ENCODE results near the gene PCDH17.

The PCDH17 gene

DNA sequence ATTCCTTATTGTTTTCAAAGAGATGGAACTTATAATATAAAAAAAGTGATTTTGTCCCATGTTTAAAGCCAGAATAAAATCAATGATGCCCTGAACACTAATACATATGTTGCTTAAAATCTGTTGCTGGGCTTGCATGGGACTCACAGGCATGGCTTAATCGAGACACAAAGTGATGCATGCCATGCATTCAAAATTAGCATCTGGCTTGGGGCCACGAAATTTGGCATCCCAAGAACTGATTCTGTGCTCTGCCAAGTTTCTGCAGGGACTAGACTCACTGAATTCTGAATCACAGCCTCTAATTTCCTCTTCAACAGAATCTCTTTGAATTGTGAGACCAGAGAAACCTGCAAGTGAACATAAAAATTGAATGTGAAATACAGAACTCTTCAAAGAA lies 109.2 kb downstream of the PCDH17 start:
- DNase-seq: no peak

DNA sequence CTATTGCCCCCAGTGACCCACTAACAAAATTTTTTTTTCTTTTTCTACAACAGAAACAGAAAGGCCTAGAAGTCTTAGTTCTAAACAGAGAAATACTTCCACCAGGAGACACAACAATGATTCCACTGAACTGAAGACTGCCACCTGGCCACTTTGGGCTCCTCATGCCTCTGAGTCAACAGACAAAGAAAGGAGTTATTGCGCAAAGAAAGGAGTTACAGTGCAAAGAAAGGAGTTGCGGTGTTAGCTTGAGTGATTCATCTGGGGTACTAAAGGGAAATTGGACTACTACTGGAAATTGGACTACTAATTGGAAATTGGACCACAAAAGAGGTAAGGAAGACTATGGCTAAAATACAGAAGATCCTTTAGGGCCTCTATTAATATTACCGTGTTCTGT lies 116.6 kb downstream of the PCDH17 start:
- DNase-seq: no peak

DNA sequence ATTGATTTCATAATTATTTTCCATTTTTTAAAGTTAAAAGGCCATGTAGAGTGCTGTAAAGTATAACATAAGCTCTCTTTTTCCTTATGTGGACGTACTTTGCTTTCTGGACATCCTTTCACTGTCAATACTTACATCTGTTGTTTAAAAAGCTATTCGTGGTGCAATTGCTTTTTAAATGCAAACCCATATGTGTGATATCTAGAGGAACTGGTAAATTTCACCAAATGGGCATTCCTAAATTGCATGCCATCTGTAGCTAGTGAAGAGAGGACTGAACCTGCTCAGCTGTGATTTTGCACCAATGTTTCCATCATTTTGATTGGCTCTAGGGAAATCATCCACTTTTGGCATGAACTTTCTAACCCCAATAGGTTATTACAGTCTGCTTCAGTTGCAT lies 129.4 kb downstream of the PCDH17 start:
- DNase-seq: no peak

DNA sequence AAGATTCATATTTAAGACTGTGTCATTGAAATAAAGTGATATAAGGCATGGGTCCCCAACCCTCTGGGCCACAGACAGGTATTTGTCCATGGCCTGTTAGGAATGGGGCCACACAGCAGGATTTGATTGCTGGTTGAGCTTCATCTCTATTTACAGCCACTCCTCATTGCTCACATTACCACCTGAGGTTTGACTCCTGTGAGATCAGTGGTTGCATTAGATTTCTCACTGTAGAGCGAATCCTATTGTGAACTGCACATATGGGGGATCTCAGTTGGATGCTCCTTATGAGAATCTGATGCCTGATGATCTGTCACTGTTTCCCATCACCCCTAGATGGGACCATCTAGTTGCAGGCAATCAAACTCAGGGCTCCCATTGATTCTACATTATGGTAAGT lies 132.1 kb downstream of the PCDH17 start:
- no peak for DNase-seq

Data from NCI-H1436 treated with DMSO at 0.1 percent for 48 hours (cell line).